ENCODE results near the gene SLC1A7.

SLC1A7 gene

DNA sequence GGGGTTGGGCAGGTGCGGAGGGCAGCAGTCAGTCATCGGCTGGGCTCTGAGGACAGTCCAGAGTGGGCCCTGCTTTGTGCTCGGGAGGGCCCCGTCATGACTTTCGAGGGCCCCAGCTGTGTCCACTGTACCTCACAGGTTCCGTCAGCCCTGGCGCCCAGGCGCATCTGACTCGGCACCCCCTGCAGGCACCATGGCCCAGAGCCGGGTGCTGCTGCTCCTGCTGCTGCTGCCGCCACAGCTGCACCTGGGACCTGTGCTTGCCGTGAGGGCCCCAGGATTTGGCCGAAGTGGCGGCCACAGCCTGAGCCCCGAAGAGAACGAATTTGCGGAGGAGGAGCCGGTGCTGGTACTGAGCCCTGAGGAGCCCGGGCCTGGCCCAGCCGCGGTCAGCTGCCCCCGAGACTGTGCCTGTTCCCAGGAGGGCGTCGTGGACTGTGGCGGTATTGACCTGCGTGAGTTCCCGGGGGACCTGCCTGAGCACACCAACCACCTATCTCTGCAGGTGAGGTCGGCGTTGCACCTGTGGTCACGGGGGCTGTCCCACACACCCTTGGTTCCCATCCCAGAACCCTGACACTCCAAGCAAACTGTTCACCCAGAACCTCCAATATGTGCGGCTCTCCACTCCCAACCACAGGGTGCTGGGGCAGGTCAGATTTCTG is 72.6 kb downstream of the SLC1A7 start:
- Histone ChIP-seq H3K79me2 (ENCODE audit: insufficient read depth, low read length) (no peaks in the 10 kb centered on the region), H3K4me3 (ENCODE audit: low read length, poor library complexity, severe bottlenecking) (no peak overlapping the region), H3F3A (ENCODE audit: low read depth) (no peaks in the 10 kb centered on the region), H3K36me3 (ENCODE audit: insufficient read depth, low read length) (no peaks in the 10 kb centered on the region), H4K20me1 (ENCODE audit: insufficient read depth, low read length, poor library complexity, severe bottlenecking) (no peaks in the 10 kb centered on the region), H3K4me2 (ENCODE audit: low read depth, low read length, poor library complexity, severe bottlenecking) (no peak overlapping the region), H3K9me2 (replicated peaks; ENCODE audit: low read depth, low read length) (no peaks in the 10 kb centered on the region), H2AFZ (ENCODE audit: low read length) (no peak overlapping the region), H3K9ac (ENCODE audit: low read depth, low read length, poor library complexity, severe bottlenecking) (no peak overlapping the region), H3K9me3 (ENCODE audit: insufficient read depth, low read depth, low read length) (no peaks in the 10 kb centered on the region), H3K4me1 (ENCODE audit: insufficient read depth, low read length, poor library complexity, severe bottlenecking) (no peaks in the 10 kb centered on the region), H3K27me3 (ENCODE audit: insufficient read depth, low read length, poor library complexity, severe bottlenecking) (no peaks in the 10 kb centered on the region)
- TF ChIP-seq, protein P1, sequence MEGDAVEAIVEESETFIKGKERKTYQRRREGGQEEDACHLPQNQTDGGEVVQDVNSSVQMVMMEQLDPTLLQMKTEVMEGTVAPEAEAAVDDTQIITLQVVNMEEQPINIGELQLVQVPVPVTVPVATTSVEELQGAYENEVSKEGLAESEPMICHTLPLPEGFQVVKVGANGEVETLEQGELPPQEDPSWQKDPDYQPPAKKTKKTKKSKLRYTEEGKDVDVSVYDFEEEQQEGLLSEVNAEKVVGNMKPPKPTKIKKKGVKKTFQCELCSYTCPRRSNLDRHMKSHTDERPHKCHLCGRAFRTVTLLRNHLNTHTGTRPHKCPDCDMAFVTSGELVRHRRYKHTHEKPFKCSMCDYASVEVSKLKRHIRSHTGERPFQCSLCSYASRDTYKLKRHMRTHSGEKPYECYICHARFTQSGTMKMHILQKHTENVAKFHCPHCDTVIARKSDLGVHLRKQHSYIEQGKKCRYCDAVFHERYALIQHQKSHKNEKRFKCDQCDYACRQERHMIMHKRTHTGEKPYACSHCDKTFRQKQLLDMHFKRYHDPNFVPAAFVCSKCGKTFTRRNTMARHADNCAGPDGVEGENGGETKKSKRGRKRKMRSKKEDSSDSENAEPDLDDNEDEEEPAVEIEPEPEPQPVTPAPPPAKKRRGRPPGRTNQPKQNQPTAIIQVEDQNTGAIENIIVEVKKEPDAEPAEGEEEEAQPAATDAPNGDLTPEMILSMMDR (conservative IDR thresholded peaks at IDR 0.05; ENCODE audit: low read length) = no peak
- TF ChIP-seq EZH2phosphoT487 (IDR thresholded peaks at IDR 0.05; ENCODE audit: borderline replicate concordance) = no peak

DNA sequence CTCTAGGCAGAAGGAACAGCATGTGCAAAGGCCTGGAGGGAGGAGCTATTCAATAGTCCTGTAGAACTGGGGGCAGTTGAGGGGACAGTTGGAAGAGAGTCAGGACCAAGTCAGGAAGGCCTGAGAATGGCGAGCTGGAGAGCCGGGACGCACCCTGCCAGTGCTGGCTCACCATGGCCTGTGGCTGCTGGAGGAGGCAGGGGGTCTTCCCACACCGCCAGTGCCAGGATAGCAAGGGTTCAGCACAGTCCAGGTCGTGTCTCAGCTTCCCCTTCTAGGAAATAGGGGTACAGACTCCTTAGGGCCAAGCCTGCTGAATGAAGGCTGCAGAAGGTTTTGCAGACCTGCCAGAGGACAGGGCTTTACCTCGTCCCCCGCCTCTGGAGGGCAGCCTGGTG is 73.2 kb downstream of the SLC1A7 start:
- Histone ChIP-seq H3K9me2 (replicated peaks; ENCODE audit: low read depth, low read length) (no peaks in the 10 kb centered on the region), H3K79me2 (ENCODE audit: insufficient read depth, low read length) (no peaks in the 10 kb centered on the region), H3K4me1 (ENCODE audit: insufficient read depth, low read length, poor library complexity, severe bottlenecking) (no peaks in the 10 kb centered on the region), H3F3A (ENCODE audit: low read depth) (no peaks in the 10 kb centered on the region), H2AFZ (ENCODE audit: low read length) (no peak overlapping the region), H4K20me1 (ENCODE audit: insufficient read depth, low read length, poor library complexity, severe bottlenecking) (no peaks in the 10 kb centered on the region), H3K9ac (ENCODE audit: low read depth, low read length, poor library complexity, severe bottlenecking) (no peak overlapping the region), H3K27me3 (ENCODE audit: insufficient read depth, low read length, poor library complexity, severe bottlenecking) (no peaks in the 10 kb centered on the region), H3K4me3 (ENCODE audit: low read length, poor library complexity, severe bottlenecking) (no peak overlapping the region), H3K9me3 (ENCODE audit: insufficient read depth, low read depth, low read length) (no peaks in the 10 kb centered on the region), H3K36me3 (ENCODE audit: insufficient read depth, low read length) (no peaks in the 10 kb centered on the region), H3K4me2 (ENCODE audit: low read depth, low read length, poor library complexity, severe bottlenecking) (no peak overlapping the region)
- TF ChIP-seq EZH2phosphoT487 (IDR thresholded peaks at IDR 0.05; ENCODE audit: borderline replicate concordance) = no peak
- TF ChIP-seq, protein P1 (conservative IDR thresholded peaks at IDR 0.05; ENCODE audit: low read length) = no peak

DNA sequence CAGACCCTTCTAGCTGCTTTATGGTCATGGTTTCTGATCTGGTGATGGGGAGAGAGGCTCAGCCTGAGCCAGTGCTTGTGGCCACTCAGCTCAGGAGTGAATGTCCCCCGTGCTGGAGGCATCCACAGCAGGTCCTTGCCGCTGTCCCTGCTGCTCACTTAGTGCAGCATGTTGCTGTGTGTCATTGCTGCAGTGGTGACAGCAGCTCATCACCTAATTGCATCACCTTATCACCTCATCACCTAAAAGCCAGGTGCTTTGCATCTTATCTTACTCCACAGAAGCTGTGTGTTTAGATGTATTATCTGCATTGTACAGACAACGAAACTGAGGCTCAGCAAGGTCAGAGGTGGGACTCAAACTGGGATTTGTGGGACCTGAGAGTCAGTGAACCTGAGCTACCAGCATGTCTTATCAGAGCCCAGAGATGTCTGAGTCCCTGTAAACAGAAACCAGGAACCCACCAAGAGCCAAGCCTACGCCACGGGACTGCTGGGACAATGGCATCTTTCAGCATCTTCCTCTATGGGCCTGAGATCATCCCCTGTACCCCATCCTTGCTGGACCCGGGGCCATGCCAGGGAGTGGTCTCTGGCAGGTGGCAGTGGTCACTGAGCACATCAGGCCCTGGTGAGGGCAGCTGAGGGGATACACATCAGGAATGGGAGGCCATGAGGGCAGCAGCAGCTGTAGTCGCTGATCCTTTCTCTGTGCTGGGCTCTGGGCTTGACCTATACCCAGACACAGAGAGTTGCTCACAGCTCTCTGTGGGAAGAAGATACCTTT is 73.9 kb downstream of the SLC1A7 start:
- H3K27me3 ChIP-seq (ENCODE audit: insufficient read depth, low read length, poor library complexity, severe bottlenecking) = no peaks in the 10 kb centered on the region
- H3K4me3 ChIP-seq (ENCODE audit: low read length, poor library complexity, severe bottlenecking) = no peak overlapping the region
- no peak overlapping the region for H3K9ac ChIP-seq (ENCODE audit: low read depth, low read length, poor library complexity, severe bottlenecking)
- no peaks in the 10 kb centered on the region for H3K9me2 ChIP-seq (replicated peaks; ENCODE audit: low read depth, low read length)
- H3F3A ChIP-seq (ENCODE audit: low read depth) = no peaks in the 10 kb centered on the region
- H3K9me3 ChIP-seq (ENCODE audit: insufficient read depth, low read depth, low read length) = no peaks in the 10 kb centered on the region
- H3K4me2 ChIP-seq (ENCODE audit: low read depth, low read length, poor library complexity, severe bottlenecking) = no peak overlapping the region
- no peaks in the 10 kb centered on the region for H3K4me1 ChIP-seq (ENCODE audit: insufficient read depth, low read length, poor library complexity, severe bottlenecking)
- H3K79me2 ChIP-seq (ENCODE audit: insufficient read depth, low read length) = no peaks in the 10 kb centered on the region
- H4K20me1 ChIP-seq (ENCODE audit: insufficient read depth, low read length, poor library complexity, severe bottlenecking) = no peaks in the 10 kb centered on the region
- no peaks in the 10 kb centered on the region for H3K36me3 ChIP-seq (ENCODE audit: insufficient read depth, low read length)
- TF ChIP-seq, protein P1 (conservative IDR thresholded peaks at IDR 0.05; ENCODE audit: low read length) = no peak
- TF ChIP-seq EZH2phosphoT487 (IDR thresholded peaks at IDR 0.05; ENCODE audit: borderline replicate concordance) = no peak
- H2AFZ ChIP-seq (ENCODE audit: low read length) = no peak overlapping the region
